ENCODE measurements around the gene LCA5.

LCA5 gene

DNA sequence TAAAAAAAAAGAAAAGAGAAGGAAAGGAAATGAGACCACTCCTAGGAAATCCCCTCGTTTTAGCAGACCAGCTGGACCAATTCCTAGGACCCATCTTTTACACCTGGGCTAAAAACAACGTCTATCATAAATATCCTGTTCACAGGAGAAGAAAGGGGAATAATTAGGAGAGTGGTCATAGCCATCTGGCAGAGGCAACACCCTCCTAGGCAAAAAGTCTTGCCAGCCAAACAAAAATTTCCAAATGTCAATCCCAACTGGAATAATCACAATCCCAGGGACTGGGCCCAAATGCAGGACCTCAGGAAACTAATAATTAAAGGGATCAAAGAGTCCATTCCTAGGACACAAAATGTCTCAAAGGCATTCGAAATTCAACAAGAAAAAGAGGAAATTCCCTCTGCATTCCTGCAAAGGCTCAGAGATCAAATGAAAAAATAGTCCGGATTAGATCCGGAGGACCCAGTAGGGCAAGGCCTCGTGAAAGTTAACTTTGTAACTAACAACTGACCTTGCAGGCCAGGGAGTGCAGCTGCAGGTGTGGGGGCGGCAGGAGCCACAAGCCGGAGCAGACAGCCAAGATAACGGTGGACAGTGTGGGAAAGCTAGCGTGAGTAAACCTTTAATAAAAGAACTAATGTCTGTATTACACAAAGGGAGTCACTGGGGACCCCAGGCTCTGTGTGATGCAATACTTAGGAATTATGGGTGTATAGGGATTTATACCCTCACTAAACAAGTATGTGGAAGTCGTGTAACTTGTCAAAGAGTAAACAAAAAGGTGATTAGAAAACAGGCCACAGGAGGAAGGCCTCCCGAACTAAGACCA lies 11.7 kb downstream of the LCA5 start:
- TF ChIP-seq EZH2 (optimal IDR thresholded peaks at IDR 0.05; ENCODE audit: low read depth, low read length) (no peak), EZH2phosphoT487 (IDR thresholded peaks at IDR 0.05; ENCODE audit: low read length) (no peak)
- TF ChIP-seq, protein P1, sequence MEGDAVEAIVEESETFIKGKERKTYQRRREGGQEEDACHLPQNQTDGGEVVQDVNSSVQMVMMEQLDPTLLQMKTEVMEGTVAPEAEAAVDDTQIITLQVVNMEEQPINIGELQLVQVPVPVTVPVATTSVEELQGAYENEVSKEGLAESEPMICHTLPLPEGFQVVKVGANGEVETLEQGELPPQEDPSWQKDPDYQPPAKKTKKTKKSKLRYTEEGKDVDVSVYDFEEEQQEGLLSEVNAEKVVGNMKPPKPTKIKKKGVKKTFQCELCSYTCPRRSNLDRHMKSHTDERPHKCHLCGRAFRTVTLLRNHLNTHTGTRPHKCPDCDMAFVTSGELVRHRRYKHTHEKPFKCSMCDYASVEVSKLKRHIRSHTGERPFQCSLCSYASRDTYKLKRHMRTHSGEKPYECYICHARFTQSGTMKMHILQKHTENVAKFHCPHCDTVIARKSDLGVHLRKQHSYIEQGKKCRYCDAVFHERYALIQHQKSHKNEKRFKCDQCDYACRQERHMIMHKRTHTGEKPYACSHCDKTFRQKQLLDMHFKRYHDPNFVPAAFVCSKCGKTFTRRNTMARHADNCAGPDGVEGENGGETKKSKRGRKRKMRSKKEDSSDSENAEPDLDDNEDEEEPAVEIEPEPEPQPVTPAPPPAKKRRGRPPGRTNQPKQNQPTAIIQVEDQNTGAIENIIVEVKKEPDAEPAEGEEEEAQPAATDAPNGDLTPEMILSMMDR (IDR thresholded peaks at IDR 0.05; ENCODE audit: low read length) = no peak
- Histone ChIP-seq H3K79me2 (ENCODE audit: low read length) (no peaks in the 10 kb centered on the region), H3K9me3 (replicated peaks; ENCODE audit: insufficient read depth, low read length) (no peaks in the 10 kb centered on the region; the same call in 1 of the 2 replicates), H3K36me3 (replicated peaks; ENCODE audit: insufficient read depth, low read length) (no peaks in the 10 kb centered on the region), H3K9ac (ENCODE audit: low read length) (no peak overlapping the region), H3K4me1 (ENCODE audit: low read length) (no peaks in the 10 kb centered on the region), H3K4me2 (ENCODE audit: low read depth, low read length) (no peak overlapping the region), H3F3A (ENCODE audit: insufficient read depth, low read length) (no peaks in the 10 kb centered on the region), H3K4me3 (ENCODE audit: low read length) (no peak overlapping the region), H4K20me1 (ENCODE audit: insufficient read depth, low read length) (no peaks in the 10 kb centered on the region), H2AFZ (ENCODE audit: low read length) (no peak overlapping the region), H3K9me2 (replicated peaks; ENCODE audit: insufficient read depth, low read length) (no peaks in the 10 kb centered on the region), H3K27ac (ENCODE audit: low read length) (no peak overlapping the region), H3K27me3 (replicated peaks; ENCODE audit: insufficient read depth, low read length) (no peaks in the 10 kb centered on the region)
- no peak for DNase-seq

DNA sequence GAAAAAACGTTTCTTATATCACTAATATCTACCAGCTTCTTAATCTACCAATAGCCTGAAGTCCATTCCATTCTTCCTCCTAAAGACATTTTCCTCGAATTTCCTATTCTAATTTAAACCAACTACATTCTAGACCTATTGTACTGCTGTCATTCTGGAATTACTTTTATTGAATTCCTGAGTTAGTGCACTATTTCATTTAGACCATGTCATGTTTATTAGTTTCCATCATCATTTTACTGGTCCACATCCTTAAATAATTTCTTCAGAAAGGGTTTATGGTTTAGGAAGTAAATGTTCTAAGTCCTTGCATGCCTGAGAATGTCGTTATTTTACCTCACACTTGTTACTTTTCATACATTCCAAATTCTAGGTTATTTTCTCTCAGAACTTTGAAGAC lies 13.2 kb downstream of the LCA5 start:
- Histone ChIP-seq H3K4me3 (ENCODE audit: low read length) (no peak overlapping the region), H3K9me3 (replicated peaks; ENCODE audit: insufficient read depth, low read length) (no peaks in the 10 kb centered on the region; the same call in 1 of the 2 replicates), H3K4me2 (ENCODE audit: low read depth, low read length) (no peak overlapping the region), H3K79me2 (ENCODE audit: low read length) (no peaks in the 10 kb centered on the region), H2AFZ (ENCODE audit: low read length) (no peak overlapping the region), H3K36me3 (replicated peaks; ENCODE audit: insufficient read depth, low read length) (no peaks in the 10 kb centered on the region), H3K9me2 (replicated peaks; ENCODE audit: insufficient read depth, low read length) (no peaks in the 10 kb centered on the region), H3K27ac (ENCODE audit: low read length) (no peak overlapping the region), H3K4me1 (ENCODE audit: low read length) (no peaks in the 10 kb centered on the region), H3K9ac (ENCODE audit: low read length) (no peak overlapping the region), H3F3A (ENCODE audit: insufficient read depth, low read length) (no peaks in the 10 kb centered on the region), H3K27me3 (replicated peaks; ENCODE audit: insufficient read depth, low read length) (no peaks in the 10 kb centered on the region), H4K20me1 (ENCODE audit: insufficient read depth, low read length) (no peaks in the 10 kb centered on the region)
- TF ChIP-seq EZH2phosphoT487 (IDR thresholded peaks at IDR 0.05; ENCODE audit: low read length) = no peak
- TF ChIP-seq EZH2 (optimal IDR thresholded peaks at IDR 0.05; ENCODE audit: low read depth, low read length) = no peak
- TF ChIP-seq, protein P1 (IDR thresholded peaks at IDR 0.05; ENCODE audit: low read length) = no peak
- DNase-seq = no peak

DNA sequence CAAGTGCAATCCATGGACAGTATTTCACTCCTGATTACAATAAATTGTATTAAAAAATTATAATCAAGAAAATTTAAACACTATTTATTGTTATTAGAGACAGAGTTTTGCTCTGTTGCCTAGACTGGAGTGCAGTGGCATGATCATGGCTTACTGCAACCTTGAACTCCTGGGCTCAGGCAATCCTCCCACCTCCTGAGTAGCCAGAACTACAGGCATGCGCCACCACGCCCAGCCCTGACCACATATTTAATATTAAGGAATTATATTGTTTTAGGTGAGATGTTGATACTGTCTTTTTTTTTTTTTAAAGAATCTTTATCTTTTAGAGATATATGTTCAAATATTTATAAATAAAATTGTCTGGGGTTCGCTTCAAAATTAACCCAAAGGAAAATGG lies 14.6 kb downstream of the LCA5 start:
- Histone ChIP-seq H3F3A (ENCODE audit: insufficient read depth, low read length) (no peaks in the 10 kb centered on the region), H3K9ac (ENCODE audit: low read length) (no peak overlapping the region), H3K4me1 (ENCODE audit: low read length) (no peaks in the 10 kb centered on the region), H3K36me3 (replicated peaks; ENCODE audit: insufficient read depth, low read length) (no peaks in the 10 kb centered on the region), H3K79me2 (ENCODE audit: low read length) (no peaks in the 10 kb centered on the region), H3K9me3 (replicated peaks; ENCODE audit: insufficient read depth, low read length) (no peaks in the 10 kb centered on the region; the same call in 1 of the 2 replicates), H2AFZ (ENCODE audit: low read length) (no peak overlapping the region), H3K4me3 (ENCODE audit: low read length) (no peak overlapping the region), H4K20me1 (ENCODE audit: insufficient read depth, low read length) (no peaks in the 10 kb centered on the region), H3K27ac (ENCODE audit: low read length) (no peak overlapping the region), H3K9me2 (replicated peaks; ENCODE audit: insufficient read depth, low read length) (no peaks in the 10 kb centered on the region), H3K27me3 (replicated peaks; ENCODE audit: insufficient read depth, low read length) (no peaks in the 10 kb centered on the region), H3K4me2 (ENCODE audit: low read depth, low read length) (no peak overlapping the region)
- DNase-seq = no peak
- TF ChIP-seq, protein P1 (IDR thresholded peaks at IDR 0.05; ENCODE audit: low read length) = no peak
- TF ChIP-seq EZH2 (optimal IDR thresholded peaks at IDR 0.05; ENCODE audit: low read depth, low read length) (no peak), EZH2phosphoT487 (IDR thresholded peaks at IDR 0.05; ENCODE audit: low read length) (no peak)

Data from MM.1S (cell line).